GF-D8 (cell line): ENCODE data around the gene OTOS.

Experiments
- DNase-seq: peaks from one replicate; lab custom pipeline; 2025; lab: John Stamatoyannopoulos, UW

OTOS gene

DNA sequence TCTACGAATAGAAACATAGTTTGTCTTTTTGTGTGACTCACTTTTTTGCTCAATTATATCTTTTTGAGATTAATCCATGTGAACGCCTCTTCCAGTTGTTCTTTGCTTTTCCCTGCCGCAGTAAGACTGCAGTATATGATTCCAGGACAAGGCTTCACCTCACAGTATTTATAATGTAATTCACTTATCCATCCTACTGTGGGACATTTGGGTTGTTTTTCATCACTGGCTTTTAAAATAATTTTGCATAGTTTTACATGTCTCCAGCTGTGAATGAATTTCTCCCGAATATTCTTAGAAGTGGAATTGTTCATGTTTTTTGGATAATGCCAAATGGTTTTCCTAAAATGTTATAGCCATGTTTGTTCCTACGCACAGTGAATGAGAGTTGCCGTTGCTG lies 26.2 kb downstream of the OTOS start:
- DNase-seq, result no peak

DNA sequence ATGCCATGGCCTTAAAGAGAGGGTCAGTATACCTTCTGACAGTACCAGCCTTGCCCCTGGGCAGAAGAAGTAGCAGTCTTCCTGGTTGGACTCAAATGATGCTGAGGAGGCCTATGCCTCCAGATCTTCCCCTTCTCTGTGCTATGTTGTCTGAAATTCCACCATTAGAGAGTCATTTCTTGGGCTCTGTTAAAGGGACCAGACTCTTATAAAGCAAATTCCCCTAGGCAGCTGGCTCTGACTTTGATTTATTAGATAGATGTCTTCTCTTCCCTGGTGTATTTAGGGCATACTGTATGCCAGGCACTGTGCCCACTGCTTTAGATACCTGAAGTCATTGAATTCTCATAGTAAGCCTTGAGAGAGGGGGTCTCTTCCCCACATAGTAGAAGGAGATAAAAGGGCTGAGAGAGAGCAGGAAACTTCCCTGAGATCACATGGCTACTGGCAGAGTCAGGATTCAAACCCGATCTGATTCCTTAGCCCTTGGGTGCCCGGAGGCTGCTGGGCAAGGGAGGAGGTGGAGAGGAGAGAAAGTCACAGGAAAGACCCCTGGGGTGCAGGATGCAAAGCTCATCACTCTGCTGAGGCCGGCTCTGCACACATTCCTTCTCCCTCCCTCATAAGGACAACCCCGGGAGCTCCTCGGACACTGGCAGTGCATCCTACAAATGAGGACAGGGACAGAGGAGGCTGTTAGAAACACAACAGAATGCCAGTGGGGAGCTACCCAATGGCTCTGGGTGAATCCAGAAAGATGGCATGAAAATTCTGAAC lies 27.4 kb downstream of the OTOS start:
- DNase-seq, result no peak

DNA sequence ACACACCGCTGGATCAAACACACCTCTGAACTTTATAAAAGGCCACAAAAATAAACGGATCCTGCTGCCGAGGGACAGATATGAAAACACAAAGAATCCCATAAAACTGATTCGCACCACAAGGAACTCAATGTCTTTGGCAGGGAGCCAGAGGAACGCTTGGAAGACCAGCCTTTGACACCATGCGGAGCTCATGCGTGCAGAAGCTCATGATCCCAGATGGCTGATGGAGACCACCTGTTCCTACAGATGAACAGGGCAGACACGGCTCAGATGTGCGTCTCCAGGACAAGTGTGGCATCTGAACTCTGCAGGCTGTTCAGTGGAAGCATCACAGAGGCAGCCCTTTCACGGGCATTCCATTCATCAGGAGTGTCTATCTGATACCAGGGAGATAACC lies 29.2 kb downstream of the OTOS start:
- no peak for DNase-seq

DNA sequence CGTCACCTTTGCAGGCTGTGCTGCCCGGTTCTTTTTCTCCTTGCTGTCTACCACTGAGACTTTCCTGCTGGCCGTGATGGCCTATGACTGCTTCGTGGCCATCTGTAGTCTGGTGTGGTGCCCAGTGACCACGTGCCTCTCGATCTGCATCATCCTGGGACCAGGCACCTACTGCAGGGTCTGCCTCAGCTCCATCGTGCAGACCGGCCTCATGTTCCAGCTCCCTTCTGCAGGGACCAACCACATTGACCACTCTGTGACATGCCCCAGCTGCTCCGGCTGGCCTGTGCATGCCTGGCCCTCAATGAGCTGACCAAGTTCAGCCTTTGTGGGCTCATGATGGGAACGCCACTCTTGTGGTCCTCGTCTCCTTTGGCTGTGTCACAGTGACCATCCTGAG lies 31.1 kb downstream of the OTOS start:
- no peak for DNase-seq

DNA sequence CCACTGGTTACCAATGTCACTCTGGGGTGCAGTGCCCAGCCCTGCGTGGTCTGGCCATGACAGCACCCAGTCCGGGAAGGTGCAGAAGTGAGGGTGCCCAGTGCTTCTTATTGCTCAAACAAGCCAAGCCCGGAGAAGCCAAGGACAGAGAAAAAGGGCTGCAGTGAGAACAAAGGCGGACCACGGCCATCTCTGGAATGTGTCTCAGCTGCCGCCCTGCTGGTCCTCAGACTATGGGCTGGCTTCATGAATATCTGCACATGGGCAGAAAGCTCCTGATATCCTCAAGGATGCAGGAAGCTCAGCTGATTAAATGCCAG lies 33.0 kb downstream of the OTOS start:
- DNase-seq, result no peak

DNA sequence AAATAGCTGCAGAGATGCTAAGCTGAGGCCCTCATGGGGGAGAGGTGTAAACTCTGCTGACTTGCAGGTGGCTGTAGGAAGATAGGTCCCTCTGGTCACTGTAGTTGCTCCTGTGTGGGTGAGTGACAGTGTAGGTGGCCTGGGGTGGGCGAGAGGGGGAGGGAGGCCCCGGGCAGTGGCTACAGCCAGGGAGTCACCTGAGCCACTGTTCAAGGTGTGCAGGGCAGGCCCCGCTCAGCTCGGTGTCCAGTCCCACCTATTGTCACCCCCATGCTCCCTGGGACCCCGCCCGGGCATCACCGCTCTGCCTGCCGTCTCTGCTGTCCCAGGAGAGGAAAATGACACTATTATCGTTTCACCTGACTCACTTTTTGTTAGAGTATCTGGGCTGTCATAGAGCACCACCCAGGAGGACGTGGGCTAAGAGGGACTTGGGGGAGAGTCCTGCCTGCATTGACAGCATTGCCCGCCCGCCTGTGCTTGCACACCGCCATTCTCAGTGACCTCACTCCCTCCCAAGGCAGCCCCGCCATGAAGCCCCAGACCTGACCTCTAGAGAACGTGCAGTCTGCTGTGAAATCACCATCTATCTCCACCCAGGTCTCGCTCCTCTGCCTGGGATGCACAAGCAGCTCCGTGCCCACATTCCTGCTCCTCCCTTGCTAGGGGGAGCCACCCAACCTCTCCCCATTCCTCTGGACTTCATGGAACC lies 33.5 kb downstream of the OTOS start:
- no peak for DNase-seq

DNA sequence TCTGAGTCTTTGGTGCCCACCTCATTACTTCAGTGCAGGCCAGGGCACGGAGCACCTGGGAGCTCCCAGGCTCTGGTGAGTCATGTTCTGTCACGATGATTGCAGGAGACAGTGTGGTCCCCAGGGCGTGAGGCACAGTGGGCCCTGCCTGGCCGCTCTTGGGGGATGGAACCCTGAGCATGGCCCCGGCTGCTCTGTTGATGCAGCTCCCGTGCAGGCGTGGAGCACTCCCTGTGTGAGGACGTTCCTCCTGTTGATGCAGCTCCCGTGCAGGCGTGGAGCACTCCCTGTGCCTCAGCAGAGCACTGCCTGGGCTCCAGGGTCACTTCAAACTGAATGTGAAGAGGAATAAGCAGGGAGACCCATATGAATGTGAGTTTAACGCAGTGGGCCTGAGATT lies 34.5 kb downstream of the OTOS start:
- DNase-seq, result no peak

DNA sequence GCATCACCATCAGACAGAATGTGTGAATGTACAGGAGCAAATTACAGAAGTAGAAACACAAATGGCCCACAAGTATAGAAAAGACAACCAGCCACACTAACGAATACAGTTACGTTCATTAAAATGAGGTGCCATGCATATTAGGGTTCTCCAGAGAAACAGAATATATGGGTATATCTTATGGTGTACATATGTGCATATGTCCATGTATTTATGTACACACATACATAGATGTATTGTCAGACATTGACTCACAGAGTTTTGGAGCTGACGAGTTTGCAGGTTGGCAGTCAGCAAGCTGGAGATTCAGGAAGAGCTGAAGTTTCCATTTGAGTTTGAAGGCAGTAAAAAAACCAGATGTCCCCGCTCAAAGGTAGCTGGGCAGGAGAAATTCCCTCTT lies 37.3 kb downstream of the OTOS start:
- no peak for DNase-seq

DNA sequence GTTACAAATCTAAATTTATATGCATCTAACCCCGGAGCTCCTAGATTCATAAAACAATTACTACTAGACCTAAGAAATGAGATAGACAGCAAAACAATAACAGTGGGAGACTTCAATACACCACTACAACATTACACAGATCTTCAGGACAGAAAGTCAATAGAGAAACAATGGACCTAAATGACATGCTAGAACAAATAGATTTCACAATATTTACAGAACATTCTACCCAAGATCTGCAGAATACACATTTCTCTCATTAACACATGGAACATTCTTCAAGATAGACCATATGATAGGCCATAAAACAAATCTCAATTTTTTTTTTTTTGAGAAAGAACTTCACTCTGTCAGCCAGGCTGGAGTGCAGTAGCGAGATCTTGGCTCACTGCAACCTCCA lies 42.1 kb downstream of the OTOS start:
- no peak for DNase-seq

DNA sequence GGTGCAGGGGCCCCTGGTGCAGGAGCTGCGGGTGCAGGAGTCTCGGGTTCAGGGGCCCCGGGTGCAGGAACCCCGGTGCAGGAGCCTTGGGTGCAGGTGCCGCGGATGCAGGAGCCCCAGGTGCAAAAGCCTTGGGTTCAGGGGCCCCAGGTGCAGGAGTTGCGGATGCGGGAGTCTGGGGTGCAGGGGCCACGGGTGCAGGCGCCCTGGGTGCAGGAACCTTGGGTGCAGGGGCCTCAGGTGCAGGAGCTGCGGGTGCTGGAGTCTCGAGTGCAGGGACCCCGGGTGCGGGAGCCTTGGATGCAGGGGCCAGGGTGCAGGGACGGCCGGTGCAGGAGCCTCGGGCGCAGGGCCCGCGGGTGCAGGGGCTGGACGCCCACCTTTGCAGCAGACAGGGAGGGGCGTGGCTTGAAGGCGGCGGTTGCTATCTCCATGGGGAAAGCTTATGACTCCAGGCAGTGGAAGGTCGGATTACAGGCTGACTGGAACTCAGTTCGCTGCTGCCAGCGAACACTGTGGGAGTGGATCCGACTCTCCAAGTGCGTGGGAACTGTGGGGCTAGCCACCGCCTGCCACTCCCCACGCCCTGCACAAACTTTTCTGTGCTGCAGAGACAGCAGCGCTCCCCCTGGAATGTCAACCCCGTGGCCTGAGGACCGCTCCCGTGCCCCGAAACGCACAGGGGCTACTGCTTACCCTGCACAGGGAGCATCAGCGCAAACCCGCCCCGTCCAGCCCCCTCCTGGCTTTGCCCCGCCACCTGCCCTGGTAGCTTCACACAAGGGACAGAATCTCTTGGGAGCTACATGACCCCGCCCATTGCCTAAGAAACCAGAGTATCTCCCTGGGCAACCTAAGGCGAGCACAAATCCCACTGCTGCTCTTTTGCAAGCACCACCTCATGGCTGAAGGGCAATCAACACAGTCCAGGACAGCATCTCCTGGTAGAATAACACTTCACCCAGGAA lies 44.6 kb downstream of the OTOS start:
- no peak for DNase-seq

DNA sequence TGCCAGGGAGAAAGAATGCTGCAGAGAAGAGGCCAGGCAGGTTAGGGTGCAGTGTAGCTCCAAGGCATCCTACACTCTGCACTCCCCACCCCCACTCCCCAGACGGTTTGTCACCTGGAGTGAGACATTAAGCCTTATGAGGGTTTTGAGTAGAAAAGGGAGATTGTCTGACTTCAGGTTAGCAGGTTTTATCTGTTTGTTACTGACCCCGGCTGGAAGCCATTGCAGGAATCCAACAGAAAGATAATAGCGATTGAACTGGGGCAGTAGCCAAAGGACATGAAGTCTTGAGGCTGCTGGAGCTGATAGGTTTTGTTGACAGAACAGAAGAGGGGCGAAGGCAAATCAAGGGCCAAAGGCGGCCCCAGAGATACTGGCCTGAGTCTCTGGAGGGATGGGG lies 51.2 kb downstream of the OTOS start:
- DNase-seq, result no peak
